Peyer's patch (tissue), 4 donors: ENCODE data around the gene DAPK1.

Experiments used
- POLR2A ChIP-seq, 2 donors: fragments of 450-650 bp; IDR thresholded peaks; one replicate each; pipeline ENCODE4 v1.5.1; 2017; ENCODE audit warnings: antibody characterized with exemption in 2 of 2, mild to moderate bottlenecking in 2 of 2, moderate library complexity in 2 of 2
- TF ChIP-seq, protein P1 (sequence below), 6 experiments: fragments of 450-650 bp in 4 of 6; fragments of 200-600 bp in 2 of 6; sonication (generic) in 1 of 6; IDR thresholded peaks; one replicate each; pipeline ENCODE4 v1.5.1; 2017 to 2019; ENCODE audit warnings: antibody characterized with exemption in 6 of 6, mild to moderate bottlenecking in 3 of 6, moderate library complexity in 1 of 6

DNA sequence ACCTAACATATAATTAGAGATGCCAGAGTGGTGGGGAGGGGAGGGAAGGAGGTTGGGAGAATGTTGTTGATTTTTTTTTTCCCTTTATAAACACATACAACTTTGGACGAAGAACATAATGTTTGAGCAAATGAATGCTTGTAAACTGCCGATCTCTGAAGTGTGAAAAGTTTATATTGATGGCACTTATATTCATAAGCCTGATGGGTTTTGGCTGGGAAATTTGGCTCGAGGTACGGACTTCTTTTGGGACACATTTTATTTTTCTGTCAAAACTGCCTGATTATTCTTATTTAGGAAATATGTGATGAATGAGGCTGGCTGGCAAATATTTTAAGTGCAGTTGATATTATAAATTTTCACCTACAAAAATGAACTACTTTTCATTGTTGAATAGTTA is 9.9 kb downstream of the DAPK1 start:
- TF ChIP-seq, protein P1, sequence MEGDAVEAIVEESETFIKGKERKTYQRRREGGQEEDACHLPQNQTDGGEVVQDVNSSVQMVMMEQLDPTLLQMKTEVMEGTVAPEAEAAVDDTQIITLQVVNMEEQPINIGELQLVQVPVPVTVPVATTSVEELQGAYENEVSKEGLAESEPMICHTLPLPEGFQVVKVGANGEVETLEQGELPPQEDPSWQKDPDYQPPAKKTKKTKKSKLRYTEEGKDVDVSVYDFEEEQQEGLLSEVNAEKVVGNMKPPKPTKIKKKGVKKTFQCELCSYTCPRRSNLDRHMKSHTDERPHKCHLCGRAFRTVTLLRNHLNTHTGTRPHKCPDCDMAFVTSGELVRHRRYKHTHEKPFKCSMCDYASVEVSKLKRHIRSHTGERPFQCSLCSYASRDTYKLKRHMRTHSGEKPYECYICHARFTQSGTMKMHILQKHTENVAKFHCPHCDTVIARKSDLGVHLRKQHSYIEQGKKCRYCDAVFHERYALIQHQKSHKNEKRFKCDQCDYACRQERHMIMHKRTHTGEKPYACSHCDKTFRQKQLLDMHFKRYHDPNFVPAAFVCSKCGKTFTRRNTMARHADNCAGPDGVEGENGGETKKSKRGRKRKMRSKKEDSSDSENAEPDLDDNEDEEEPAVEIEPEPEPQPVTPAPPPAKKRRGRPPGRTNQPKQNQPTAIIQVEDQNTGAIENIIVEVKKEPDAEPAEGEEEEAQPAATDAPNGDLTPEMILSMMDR (IDR thresholded peaks at IDR 0.05): no peak
- TF ChIP-seq POLR2A (IDR thresholded peaks at IDR 0.05): no peak
